Measurements from ENCODE around the gene NMUR1. TPM values are rescaled to one million over a fixed set of nuclear protein-coding genes. Genes with fewer than 3 reads are reported as not detected.

Gene NMUR1
- total and polyA plus RNA-seq, 2 experiments from 2014 or later: 0.15 TPM; not detected in 1

DNA sequence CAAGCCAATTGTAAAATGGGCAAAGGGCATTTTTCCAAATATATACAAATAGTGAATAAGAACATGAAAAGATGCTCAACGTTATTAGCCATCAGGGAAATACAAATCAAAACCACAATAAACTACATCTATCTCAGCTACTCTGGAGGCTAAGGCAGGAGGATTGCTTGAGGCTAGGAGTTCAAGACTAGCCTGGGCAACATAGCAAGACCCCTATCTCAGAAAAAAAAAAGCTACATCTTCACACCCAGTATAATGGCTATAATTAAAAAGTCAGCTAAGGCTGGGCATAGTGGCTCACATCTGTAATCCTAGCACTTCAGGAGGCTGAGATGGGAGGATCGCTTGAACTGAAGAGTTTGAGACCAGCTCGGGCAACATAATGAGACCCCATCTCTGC is 53.3 kb downstream of the NMUR1 start:
- DNase-seq (ENCODE audit: low read depth in 1 of 2, low spot score in 1 of 2): no peak
- Histone ChIP-seq H3K27me3 (no peaks in the 10 kb centered on the region), H3K4me3 (no peak overlapping the region), H3K27ac (no peak overlapping the region), H3K9me3 (ENCODE audit: low read depth) (no peaks in the 10 kb centered on the region), H3K4me1 (ENCODE audit: low read depth) (no peaks in the 10 kb centered on the region), H3K36me3 (no peaks in the 10 kb centered on the region)
- TF ChIP-seq, protein P1, sequence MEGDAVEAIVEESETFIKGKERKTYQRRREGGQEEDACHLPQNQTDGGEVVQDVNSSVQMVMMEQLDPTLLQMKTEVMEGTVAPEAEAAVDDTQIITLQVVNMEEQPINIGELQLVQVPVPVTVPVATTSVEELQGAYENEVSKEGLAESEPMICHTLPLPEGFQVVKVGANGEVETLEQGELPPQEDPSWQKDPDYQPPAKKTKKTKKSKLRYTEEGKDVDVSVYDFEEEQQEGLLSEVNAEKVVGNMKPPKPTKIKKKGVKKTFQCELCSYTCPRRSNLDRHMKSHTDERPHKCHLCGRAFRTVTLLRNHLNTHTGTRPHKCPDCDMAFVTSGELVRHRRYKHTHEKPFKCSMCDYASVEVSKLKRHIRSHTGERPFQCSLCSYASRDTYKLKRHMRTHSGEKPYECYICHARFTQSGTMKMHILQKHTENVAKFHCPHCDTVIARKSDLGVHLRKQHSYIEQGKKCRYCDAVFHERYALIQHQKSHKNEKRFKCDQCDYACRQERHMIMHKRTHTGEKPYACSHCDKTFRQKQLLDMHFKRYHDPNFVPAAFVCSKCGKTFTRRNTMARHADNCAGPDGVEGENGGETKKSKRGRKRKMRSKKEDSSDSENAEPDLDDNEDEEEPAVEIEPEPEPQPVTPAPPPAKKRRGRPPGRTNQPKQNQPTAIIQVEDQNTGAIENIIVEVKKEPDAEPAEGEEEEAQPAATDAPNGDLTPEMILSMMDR (IDR thresholded peaks at IDR 0.05; ENCODE audit: low read depth, low read length): no peak

DNA sequence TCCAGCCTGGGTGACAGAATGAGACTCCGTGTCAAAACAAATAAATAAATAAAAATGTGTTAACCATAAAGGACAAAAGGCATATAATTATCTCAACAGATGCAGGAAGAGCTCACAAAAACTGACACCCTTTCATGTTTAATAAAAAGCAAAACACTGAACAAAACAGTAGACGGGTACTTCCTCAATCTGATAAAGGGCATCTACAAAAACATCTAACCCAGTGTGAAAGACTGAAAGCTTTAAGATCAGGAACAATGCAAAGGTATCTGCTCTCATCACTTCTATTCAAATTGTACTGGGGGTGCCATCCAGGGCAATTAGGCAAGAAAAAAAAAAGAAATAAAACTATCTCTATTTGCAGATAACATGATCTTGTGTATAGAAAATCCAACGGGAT is 54.3 kb downstream of the NMUR1 start:
- no peaks in the 10 kb centered on the region for H3K4me1 ChIP-seq (ENCODE audit: low read depth)
- TF ChIP-seq, protein P1 (IDR thresholded peaks at IDR 0.05; ENCODE audit: low read depth, low read length): no peak
- H3K27me3 ChIP-seq: no peaks in the 10 kb centered on the region
- H3K36me3 ChIP-seq: no peaks in the 10 kb centered on the region
- no peaks in the 10 kb centered on the region for H3K9me3 ChIP-seq (ENCODE audit: low read depth)
- H3K4me3 ChIP-seq: no peak overlapping the region
- DNase-seq (ENCODE audit: low read depth in 1 of 2, low spot score in 1 of 2): no peak
- H3K27ac ChIP-seq: no peak overlapping the region

Other genes with a start within 250 kb of the NMUR1 start
- gene B3GNT7, start 134.7 kb downstream of the NMUR1 start, total RNA-seq: 7.7 and 15.8 TPM in 2 replicates
- gene B3GNT7, start 134.7 kb downstream of the NMUR1 start, polyA plus RNA-seq: 2.9 and 6.9 TPM in 2 replicates
- 202 and 222 TPM in 2 replicates for gene NCL, start 66.0 kb downstream of the NMUR1 start, total RNA-seq
- gene NCL, start 66.0 kb downstream of the NMUR1 start, polyA plus RNA-seq: 527 and 558 TPM in 2 replicates
- not detected in 2 replicates for gene TEX44, start 62.4 kb upstream of the NMUR1 start, total RNA-seq
- gene TEX44, start 62.4 kb upstream of the NMUR1 start, polyA plus RNA-seq: not detected in 2 replicates
- 638 and 737 TPM in 2 replicates for gene PTMA, start 178.1 kb upstream of the NMUR1 start, total RNA-seq
- gene PTMA, start 178.1 kb upstream of the NMUR1 start, polyA plus RNA-seq: 750 and 774 TPM in 2 replicates

Measured in cardiac muscle cell (in vitro differentiated cells and primary cell).